IPS DF 6.9 (cell line): ENCODE measurements around the gene TPSD1.

Experiments
- DNase-seq: peaks from one replicate; pipeline ENCODE4 v3.0.0-alpha.2; 2013; ENCODE audit warnings: low read depth, low spot score
- H3K27ac ChIP-seq: one replicate; pipeline ENCODE4 v1.5.1; 2013; ENCODE audit warnings: low read length, control low read depth
- H3K27me3 ChIP-seq: 2 replicates; pipeline ENCODE4 v1.6.1; 2013; ENCODE audit warnings: mild to moderate bottlenecking, low read length; ENCODE audit not compliant: control insufficient read depth, insufficient read depth
- H3K36me3 ChIP-seq: 2 replicates; pipeline ENCODE4 v1.6.1; 2013; ENCODE audit warnings: low read length; ENCODE audit not compliant: control insufficient read depth, insufficient read depth
- H3K4me1 ChIP-seq: 2 replicates; pipeline ENCODE4 v1.6.1; 2013; ENCODE audit warnings: low read length; ENCODE audit not compliant: control insufficient read depth, insufficient read depth
- H3K4me3 ChIP-seq: 2 replicates; pipeline ENCODE4 v1.5.1; 2013; ENCODE audit warnings: mild to moderate bottlenecking, low read length
- H3K9me3 ChIP-seq: 2 replicates; pipeline ENCODE4 v1.6.1; 2013; ENCODE audit warnings: low read length, inconsistent platforms; ENCODE audit not compliant: control insufficient read depth, insufficient read depth
- WGBS: extraction: QIAGEN DNeasy Blood & Tissue Kit; methylation state at CpG from one replicate; pipeline ENCODE4 v1.1.7; 2013; ENCODE audit warnings: mixed read lengths, missing lambda C conversion rate; ENCODE audit not compliant: insufficient read length, insufficient coverage; 5-methylcytosine and 5-hydroxymethylcytosine counted together

The TPSD1 gene

DNA sequence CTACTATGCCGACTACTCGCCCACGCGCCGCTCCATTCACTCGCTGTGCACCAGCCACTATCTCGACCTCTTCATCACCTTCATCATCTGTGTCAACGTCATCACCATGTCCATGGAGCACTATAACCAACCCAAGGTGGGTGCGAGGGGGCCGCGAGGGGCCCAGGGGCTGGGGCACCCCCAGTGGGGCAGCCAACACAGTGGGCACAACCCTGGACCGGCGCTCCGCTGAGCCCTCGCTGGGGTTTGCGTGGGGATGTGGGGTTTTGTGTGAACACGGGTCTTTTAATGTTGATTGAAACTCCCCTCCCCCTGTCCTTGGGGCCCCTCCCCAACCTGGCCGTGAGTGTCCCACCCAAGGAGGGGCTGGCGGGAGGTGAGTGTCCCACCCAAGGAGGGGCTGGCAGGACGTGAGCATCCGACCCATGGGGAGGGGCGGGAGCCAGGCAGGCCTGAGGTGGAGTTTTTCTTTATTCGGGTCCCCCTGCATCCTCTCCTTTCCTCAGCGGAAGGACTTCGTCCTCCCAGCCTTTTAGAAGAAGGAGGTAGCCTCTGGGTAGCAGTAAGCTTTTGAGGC, 42.0 kb upstream of the TPSD1 start:
- WGBS = no CpG with 5 or more reads among the region's 25 CpGs
- H3K9me3 ChIP-seq = no peaks in the 10 kb centered on the region
- H3K36me3 ChIP-seq = peaks cover 37% of the 10 kb centered on the region
- H3K4me1 ChIP-seq = no peaks in the 10 kb centered on the region; the same call in 1 of the 2 replicates
- no peak overlapping the region for H3K4me3 ChIP-seq
- H3K27me3 ChIP-seq = no peaks in the 10 kb centered on the region
- DNase-seq = no peak
- H3K27ac ChIP-seq = no peak overlapping the region

GRCh38 chr16:1214719-1215118, 41.1 kb upstream of the TPSD1 start:
- no peaks in the 10 kb centered on the region for H3K27me3 ChIP-seq
- no peak overlapping the region for H3K27ac ChIP-seq
- H3K9me3 ChIP-seq = no peaks in the 10 kb centered on the region
- no peak overlapping the region for H3K4me3 ChIP-seq
- no peaks in the 10 kb centered on the region; the same call in 1 of the 2 replicates for H3K4me1 ChIP-seq
- no CpG with 5 or more reads among the region's 16 CpGs for WGBS
- no peak for DNase-seq
- peaks cover 37% of the 10 kb centered on the region for H3K36me3 ChIP-seq

- Histone ChIP-seq H3K27me3 (no peaks in the 10 kb centered on the region), H3K4me3 (no peak overlapping the region), H3K36me3 (peaks cover 36% of the 10 kb centered on the region), H3K9me3 (no peaks in the 10 kb centered on the region), H3K4me1 (no peaks in the 10 kb centered on the region; the same call in 1 of the 2 replicates), H3K27ac (no peak overlapping the region)
- no peak for DNase-seq
- no CpG with 5 or more reads among the region's 32 CpGs for WGBS
These were observed 40.1 kb upstream of the TPSD1 start for GRCh38 chr16:1215574-1216295.

DNA sequence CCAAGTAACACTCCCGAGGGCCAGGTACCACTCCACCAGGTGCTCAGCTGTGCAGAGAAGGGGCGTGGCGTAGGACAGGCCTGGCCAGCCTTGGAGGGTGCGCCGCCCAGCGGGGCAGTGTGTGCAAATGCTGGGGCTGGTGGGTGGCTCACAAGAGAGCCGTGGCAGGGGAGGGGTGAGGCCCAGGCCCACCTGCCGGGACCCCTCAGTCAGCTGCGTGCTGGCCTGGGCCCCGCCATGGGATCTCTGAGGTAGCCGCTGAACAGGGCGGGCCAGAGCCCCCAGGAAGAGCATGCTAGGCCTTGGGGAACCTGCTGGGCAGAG, 39.6 kb upstream of the TPSD1 start:
- Histone ChIP-seq H3K36me3 (peaks cover 38% of the 10 kb centered on the region), H3K27me3 (no peaks in the 10 kb centered on the region), H3K4me1 (no peaks in the 10 kb centered on the region; the same call in 1 of the 2 replicates), H3K9me3 (no peaks in the 10 kb centered on the region), H3K4me3 (no peak overlapping the region), H3K27ac (no peak overlapping the region)
- no peak for DNase-seq
- WGBS = no CpG with 5 or more reads among the region's 12 CpGs

DNA sequence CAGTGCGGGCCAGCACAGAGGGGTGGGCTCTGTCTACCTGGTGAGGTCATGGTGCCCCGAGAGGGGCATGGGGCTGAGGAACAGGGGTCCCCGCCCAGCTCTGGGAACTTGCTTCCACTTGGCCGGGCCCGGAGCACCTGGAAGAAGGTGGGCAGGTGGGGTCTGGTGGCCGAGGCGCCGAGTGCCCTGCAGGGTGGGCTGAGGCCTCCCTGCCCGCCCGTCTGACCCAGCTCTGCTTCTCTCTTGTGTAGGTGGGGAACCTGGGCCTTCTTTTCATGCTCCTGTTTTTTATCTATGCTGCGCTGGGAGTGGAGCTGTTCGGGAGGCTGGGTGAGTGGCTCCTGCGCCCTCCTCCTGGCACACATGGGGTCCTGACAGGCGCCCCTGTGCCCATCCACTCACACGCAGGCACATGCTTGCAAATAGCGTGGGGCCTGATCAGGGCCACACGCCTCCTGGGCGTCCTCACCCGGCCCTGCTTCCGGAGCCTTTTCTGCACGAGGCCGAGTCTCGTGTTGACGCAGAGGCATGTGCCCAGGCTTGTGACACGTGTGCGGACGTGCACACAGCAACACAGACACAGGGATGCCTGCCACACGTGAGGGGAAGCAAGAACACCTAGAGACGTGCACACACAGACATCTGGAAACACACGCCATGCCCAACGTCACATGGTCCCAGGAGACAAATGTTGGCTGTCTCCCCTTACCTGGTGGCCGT, 39.0 kb upstream of the TPSD1 start:
- Histone ChIP-seq H3K4me1 (no peaks in the 10 kb centered on the region; the same call in 1 of the 2 replicates), H3K9me3 (no peaks in the 10 kb centered on the region)
- WGBS = no CpG with 5 or more reads among the region's 32 CpGs

GRCh38 chr16:1217526-1217925, 38.3 kb upstream of the TPSD1 start:
- Histone ChIP-seq H3K36me3 (peaks cover 40% of the 10 kb centered on the region), H3K4me1 (no peaks in the 10 kb centered on the region; the same call in 1 of the 2 replicates), H3K27me3 (no peaks in the 10 kb centered on the region), H3K4me3 (no peak overlapping the region), H3K27ac (no peak overlapping the region), H3K9me3 (no peaks in the 10 kb centered on the region)
- WGBS = no CpG with 5 or more reads among the region's 24 CpGs
- no peak for DNase-seq

More for the DNA sequence above, 39.0 kb upstream of the TPSD1 start:
- Histone ChIP-seq H3K27me3 (no peaks in the 10 kb centered on the region), H3K27ac (no peak overlapping the region), H3K36me3 (peaks cover 38% of the 10 kb centered on the region), H3K4me3 (no peak overlapping the region)
- DNase-seq = no peak

- no peaks in the 10 kb centered on the region for H3K9me3 ChIP-seq
- H3K36me3 ChIP-seq = peaks cover 35% of the 10 kb centered on the region
- no peak overlapping the region for H3K27ac ChIP-seq
- DNase-seq = no peak
- no CpG with 5 or more reads among the region's 49 CpGs for WGBS
- no peaks in the 10 kb centered on the region; the same call in 1 of the 2 replicates for H3K4me1 ChIP-seq
- H3K27me3 ChIP-seq = no peaks in the 10 kb centered on the region
- no peak overlapping the region for H3K4me3 ChIP-seq
These were observed 37.6 kb upstream of the TPSD1 start for GRCh38 chr16:1218061-1218929.

DNA sequence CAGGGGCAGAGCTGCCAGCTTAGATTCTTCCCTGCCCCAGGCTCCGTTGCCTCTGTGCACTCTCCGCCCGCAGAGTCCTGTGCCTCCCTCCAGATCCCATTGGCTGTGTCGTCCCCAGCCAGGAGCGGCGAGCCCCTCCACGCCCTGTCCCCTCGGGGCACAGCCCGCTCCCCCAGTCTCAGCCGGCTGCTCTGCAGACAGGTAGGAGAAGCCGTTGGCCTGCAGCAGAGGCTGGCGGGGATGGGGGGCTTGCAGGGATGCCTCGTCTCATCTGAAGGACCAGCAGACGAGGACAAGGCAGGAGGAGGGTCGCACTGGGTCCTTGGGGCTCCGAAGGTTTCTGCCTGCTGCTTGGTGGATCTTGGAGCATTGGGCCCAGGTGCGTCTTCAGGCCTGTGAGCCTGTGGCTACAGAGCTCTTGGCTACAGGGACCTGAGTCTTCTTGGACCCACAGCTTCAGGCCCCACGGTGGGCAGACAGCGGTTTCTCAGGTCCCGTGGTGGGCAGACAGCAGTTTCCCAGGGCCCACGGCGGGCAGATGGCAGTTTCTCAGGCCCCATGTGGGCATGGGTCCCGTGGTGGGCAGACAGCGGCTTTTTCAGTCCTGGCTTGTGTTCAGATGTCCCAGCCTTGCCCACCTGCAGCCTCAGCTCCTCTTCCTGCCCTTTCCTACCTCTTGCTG, 36.8 kb upstream of the TPSD1 start:
- Histone ChIP-seq H3K4me1 (no peaks in the 10 kb centered on the region; the same call in 1 of the 2 replicates), H3K4me3 (no peak overlapping the region), H3K36me3 (peaks cover 35% of the 10 kb centered on the region), H3K9me3 (no peaks in the 10 kb centered on the region), H3K27me3 (no peaks in the 10 kb centered on the region), H3K27ac (no peak overlapping the region)
- no peak for DNase-seq
- no CpG with 5 or more reads among the region's 24 CpGs for WGBS

DNA sequence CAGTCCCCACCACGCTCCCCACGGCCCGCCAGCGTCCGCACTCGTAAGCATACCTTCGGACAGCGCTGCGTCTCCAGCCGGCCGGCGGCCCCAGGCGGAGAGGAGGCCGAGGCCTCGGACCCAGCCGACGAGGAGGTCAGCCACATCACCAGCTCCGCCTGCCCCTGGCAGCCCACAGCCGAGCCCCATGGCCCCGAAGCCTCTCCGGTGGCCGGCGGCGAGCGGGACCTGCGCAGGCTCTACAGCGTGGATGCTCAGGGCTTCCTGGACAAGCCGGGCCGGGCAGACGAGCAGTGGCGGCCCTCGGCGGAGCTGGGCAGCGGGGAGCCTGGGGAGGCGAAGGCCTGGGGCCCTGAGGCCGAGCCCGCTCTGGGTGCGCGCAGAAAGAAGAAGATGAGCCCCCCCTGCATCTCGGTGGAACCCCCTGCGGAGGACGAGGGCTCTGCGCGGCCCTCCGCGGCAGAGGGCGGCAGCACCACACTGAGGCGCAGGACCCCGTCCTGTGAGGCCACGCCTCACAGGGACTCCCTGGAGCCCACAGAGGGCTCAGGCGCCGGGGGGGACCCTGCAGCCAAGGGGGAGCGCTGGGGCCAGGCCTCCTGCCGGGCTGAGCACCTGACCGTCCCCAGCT, 35.7 kb upstream of the TPSD1 start:
- H3K4me1 ChIP-seq = no peaks in the 10 kb centered on the region; the same call in 1 of the 2 replicates
- no peak overlapping the region for H3K27ac ChIP-seq
- no CpG with 5 or more reads among the region's 55 CpGs for whole genome bisulfite sequencing
- H3K4me3 ChIP-seq = no peak overlapping the region
- no peaks in the 10 kb centered on the region for H3K27me3 ChIP-seq
- H3K9me3 ChIP-seq = no peaks in the 10 kb centered on the region
- DNase-seq = no peak
- peaks cover 33% of the 10 kb centered on the region for H3K36me3 ChIP-seq
